GM19043 (cell line): Measurements from ENCODE around the gene ORC5.

Source experiments
- ATAC-seq: cut with Tn5 transposase; IDR thresholded peaks from one replicate; pipeline ENCODE4 v1.9.1; 2021; ENCODE audit warnings: low read depth; ENCODE audit not compliant: unreplicated experiment

Gene ORC5

DNA sequence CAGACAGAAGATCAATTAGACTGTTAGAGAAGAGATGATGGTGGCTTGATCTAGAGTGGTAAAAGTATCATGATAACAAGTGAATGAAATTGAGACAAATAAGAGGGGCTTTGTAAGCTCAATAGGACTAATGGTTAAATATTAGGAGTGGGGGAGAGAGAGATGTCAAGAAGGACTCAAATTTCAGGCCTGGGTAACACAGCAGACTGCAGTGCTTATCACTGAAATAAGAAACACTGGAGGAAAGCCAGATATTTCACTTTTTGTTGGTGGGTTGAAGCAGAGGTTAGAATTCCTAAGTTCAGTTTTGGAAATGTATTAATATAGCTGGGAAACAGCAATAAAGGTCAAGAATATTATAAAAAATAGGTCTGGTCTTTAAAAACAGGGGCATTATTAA is 74.6 kb downstream of the ORC5 start:
- ATAC-seq, result no peak

DNA sequence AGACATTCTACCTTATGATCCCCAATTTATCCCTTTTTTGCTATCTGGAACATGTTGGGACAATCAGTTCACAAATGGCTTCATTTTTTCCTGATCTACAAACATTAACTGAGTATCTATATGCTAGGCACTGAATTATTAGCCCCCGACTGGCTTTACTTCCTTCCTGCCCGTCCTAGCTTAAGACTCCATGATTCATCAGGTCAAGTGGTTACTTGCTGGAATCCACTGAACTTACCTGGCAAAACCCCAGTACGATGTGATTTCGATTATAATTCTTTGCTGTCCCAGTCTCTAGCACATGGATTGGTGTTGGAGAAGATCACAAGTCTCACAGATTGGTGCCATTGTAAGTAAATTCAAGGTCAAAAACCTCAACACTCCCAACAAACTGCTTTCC is 77.1 kb downstream of the ORC5 start:
- ATAC-seq, result no peak

DNA sequence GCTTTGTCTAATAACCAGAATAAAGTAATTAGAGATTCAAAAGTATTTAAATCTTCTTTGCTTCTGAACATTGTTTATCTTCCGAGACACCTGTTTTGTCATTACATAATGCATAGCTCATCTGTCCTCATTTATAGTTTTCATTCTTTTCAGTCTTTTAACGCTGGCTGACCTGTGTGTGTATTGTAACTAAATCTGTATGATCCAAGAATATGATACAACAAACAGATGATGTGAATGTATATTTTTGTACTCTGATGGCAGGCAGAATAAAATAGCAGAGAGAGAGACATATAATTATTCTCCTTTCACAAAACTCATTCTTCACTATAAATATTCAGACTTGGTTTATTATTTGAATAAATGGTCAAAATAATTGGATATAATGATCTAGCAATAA is 80.6 kb downstream of the ORC5 start:
- ATAC-seq, result no peak

DNA sequence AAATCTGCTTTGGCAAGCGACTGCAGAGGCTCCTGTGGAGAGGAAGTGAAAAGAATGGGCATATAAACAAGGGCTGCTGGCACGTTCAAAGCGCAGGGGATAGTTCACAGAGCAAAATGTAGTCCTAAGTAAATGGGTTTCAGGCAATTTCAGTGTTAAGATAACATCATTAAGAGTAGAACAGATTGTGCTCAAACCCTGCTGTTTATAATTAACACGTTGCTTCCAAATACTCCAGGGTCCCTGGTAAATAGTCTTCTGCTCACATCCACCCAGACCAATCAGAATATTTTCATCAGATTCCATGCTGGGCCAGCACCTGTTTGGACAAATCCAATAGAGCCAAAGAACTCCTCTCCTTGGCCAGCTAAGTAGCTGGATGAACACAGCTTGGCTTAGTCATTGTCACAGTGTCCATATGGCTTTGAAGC is 81.4 kb downstream of the ORC5 start:
- ATAC-seq, result no peak

DNA sequence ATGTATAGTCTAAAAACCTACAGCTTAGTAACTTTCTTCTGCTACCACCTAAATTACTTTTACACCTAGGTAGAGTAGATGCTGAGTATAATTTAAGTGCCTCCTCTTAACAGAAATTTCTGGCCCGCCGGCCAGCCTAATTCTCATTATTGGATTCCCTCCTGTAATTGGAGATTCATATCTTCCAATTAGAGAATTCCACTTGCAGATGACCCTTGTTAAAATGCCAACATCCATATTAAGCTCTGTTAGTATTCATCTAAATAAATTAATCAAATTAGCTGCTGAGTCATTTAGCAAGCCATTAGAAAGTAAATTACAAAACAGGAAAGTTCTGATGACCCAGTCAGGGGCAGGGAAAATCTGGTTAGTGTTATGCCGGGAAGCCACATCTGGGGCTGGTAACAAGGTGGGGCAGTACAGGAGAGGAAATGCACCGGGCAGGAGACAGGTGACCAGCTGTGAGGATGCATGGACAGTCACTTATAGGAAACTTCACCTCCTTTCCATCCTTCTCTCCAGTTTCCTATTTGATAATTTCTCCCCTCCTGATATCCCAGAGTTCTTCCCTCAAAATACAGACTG is 82.8 kb downstream of the ORC5 start:
- ATAC-seq, result no peak

DNA sequence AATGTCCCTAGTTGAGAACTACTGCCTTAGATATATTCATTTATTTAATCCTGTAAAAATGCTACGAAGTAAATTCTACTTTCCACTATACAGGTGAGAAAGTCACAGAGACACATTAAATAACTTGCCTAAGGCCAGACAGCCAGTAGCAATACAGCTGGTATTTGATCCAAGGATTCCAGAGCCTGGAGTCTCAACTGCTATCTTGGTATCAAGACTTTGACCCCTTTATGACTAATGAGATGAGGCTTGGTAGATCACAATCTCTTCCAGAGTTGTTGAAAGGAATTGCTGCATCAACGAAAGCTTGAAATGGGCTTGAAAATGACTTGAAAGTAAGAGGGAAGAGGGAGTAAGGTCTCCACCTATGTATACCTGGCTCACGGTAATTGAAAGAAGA is 83.3 kb downstream of the ORC5 start:
- ATAC-seq, result no peak

DNA sequence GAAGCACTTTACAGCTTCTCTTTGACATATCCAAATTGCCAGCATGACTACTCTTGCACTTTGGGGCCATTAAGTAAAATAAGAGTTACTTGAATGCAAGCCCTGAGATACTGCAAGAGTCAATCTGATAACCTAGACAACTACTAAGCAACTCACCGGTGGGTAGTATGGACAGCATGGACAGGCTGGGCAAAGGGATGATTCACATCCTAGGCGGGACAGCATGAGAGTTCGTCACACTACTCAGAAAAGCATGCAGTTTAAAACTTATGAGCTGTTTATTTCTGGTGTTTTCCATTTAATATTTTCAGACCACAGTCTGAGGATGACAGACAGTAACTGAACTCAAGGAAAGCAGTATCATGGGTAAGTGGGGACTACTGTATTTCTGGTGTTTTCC is 84.0 kb downstream of the ORC5 start:
- no peak for ATAC-seq

DNA sequence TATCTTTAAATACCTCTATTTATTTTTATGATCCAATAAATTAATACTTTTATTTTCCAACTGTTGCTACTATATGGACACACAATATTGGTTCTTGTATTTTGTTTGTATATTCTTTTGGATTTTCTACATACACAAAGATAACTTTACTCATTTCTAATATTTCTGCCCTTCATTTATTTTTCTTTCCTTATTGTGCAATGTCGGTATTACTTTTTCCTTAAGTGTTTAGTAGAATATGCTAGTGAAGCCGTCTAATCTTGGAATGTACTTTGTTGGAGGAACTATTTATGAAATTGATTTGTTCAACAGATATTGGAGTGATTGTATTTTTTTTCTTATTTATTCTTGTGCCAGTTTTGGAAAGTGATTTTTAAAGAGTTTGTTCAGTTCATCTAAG is 94.0 kb downstream of the ORC5 start:
- ATAC-seq, result no peak

DNA sequence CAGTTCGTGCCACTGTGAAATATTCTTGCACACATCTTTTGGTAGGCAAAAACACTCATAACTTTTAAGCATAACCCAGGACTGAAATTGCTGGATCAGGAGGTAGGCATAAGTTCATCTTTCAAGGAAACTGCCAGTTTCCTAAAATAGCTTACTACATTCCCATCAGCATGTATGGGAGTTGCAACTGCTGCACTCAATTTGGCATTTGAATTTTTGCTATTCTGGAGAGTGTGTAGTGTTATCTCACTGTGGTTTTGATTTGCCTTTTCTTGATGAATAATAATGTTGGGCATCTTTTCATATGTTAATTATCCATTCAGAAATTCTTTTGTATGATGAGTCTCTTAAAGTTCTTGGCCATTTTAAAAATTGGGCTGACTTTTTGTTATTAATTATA is 95.2 kb downstream of the ORC5 start:
- ATAC-seq, result no peak

DNA sequence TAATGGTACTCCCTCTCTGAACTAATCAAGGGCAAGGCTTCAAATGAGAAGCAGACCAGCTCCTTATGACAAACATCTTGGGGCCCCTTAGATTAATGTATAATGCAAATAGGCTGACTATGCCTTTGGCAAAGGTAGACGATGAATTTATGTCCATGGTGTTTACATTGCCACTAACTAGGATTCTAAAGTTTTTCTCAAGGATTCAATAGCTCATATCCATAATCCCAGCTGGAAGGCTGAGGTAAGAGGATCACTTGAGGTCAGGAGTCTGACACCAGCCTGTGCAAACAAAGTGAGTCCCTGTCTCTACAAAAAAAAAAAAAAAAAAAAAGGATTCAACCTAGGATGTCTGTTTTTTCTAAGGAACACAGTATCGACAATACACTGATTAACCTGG is 96.5 kb downstream of the ORC5 start:
- ATAC-seq, result no peak

DNA sequence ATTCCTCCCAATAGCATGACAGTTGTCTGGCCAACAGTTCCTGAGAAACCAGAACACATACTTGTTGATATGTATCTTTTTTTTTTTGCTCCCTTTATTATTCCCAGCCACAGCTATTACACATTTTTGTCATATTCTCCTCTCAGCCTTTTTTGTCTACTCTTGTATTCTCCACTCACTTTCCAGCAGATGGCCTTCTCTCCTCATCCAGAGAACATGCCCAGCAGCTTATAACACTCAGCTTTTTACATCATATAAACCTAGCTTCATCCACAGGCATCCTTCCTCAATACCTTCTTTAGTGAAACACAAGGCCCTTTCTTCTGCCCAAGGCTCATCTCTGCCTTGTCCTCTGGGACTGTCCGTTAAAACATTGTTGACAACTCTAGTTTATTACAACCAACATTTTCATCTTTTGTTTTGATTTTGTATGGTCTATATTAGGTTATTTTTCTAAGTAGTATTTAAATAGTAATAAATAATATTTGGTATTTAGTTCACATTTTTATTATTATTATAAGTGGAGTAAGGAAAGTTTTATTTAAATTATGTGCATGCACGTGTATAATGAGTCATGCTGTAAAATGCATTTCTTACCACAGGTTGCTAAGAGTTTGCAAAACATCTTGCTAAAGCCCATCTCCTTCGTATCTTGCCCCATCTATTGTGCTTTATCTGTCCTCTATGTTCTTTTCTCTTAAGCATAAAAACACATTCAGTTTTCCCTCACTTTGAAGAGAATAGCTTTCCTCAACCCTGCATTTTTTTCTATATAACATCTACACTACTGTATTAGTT is 101.5 kb downstream of the ORC5 start:
- ATAC-seq, result no peak

DNA sequence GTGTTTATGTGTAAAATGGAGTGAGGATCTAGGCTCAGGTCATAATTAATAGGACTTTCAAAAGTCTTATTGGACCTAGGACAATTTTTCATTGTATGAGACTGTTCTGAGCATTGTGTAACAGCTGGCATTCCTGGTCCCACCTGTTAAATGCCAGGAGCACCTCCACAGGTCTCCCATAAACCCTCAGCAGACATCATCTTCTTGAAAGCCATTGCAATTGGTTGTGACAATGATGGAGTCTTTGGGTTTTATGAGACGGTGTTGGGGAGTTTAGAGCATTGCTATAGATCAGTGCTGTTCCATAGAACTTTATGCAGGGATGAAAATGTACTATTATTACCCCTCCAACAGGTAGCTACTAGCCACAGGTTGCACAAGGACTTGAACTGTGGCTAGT is 108.9 kb downstream of the ORC5 start:
- no peak for ATAC-seq

DNA sequence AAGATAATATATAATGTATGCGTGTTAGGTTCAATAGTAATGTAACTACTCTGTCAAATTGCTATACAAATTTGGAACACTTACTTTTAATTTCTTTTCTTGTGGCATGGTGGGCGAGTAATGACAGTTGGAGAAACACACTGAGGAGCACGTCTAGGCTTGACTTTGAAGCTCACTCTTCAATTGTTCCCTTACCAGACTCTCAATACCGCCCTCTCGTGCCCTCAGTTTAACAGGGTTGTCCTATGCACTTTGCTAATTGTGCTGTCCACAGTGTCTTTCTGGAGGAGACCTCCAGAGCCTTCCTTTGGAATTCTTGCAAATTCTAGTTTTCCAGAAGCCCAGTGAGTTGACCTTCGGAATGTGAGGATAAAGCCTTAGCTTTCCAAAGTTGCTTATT is 111.1 kb downstream of the ORC5 start:
- ATAC-seq, result no peak

DNA sequence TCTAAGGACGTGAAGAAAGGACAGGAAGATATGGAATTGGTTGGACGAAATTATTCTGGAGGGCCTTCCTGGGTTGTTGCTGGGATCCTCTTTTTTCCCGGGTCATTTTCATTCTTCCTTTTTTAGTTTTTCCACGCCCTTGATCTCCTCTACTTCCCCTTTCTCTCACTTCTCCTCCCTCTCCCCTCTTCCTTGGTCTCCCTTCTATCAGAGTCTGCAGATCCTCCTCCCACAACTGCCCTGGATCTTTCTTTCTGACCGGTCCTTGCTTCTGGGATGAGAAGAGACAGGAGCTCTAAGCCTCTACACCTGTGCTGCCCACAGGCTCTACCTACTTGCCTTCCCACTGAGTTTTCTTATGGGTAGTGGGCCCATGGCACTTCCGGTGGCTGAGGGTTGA is 114.7 kb downstream of the ORC5 start:
- no peak for ATAC-seq

DNA sequence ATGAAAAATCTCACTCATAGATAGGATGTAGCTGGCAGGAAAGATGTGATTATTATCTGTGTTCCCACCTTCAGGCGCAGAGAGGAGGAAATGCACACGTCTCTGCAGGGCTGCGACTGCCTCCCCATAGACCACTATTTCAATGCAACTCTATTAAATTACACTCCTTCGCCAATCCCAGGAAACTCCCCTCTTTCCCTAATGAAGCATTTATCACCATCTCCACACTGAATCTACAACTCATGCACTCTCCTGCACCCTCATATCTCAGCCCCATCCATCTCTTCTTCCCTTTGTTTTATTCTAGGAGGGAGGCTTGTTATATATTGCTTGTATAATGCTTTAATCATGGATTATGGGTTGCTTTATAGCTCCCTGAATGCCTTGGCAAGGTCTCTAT is 116.6 kb downstream of the ORC5 start:
- ATAC-seq, result no peak

DNA sequence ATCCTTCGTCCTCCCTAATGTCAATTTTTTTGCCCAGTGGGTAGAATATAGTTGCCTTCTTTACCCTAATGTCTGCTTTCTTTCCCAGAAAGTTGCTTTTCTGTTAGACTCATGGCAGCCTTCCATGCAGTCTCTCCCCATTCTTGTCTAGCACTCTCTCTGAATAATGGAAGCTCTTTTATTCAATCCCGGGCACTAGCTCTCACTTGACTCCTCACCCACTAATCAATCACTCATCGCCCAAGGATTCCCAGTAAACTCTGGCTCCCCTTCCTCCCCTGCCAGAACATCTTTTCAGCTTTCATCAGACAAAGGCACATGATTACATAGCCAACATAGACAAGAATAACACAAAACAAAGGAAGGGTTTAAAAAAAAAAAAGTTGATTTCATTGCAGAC is 118.2 kb downstream of the ORC5 start:
- ATAC-seq, result no peak

DNA sequence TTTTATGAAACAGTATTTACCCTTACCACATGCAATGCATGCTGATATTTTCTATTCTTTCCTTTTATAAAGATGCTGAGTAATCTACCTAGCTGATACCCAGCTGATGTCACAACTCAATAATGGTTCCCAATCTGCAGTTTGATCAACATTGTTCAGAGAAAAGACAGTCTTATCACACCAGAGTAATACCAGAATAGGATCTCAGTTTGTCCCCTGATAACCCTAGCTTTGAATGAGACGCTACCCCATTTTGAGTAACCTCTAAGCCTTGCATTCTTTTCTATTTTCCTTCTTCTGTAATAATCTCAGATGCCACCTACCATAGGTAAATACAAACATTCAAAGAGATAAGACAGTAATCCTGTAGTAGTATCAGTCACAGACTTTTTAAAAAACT is 118.8 kb downstream of the ORC5 start:
- ATAC-seq, result no peak
